ENCODE data around the gene TGM2. TPM values are rescaled to one million over a fixed set of nuclear protein-coding genes. Genes with fewer than 3 reads are reported as not detected.

The TGM2 gene
- total RNA-seq, 1 experiment from 2014 or later: 2.3 TPM

GRCh38 chr20:38178581-38178980 is 13.5 kb upstream of the TGM2 start:
- DNase-seq (ENCODE audit: extremely low read depth, low read depth): no peak

GRCh38 chr20:38178065-38178491 is 13.0 kb upstream of the TGM2 start:
- no peak for DNase-seq (ENCODE audit: extremely low read depth, low read depth)

- no peak for DNase-seq (ENCODE audit: extremely low read depth, low read depth)
Observed at GRCh38 chr20:38177201-38177600, 12.1 kb upstream of the TGM2 start.

GRCh38 chr20:38175304-38176180 is 10.5 kb upstream of the TGM2 start:
- no peak for DNase-seq (ENCODE audit: extremely low read depth, low read depth)

GRCh38 chr20:38173237-38174156 is 8.4 kb upstream of the TGM2 start:
- peak; percentile 68 for DNase-seq (ENCODE audit: extremely low read depth, low read depth)

- no peak for DNase-seq (ENCODE audit: extremely low read depth, low read depth)
Observed at GRCh38 chr20:38172408-38172807, 7.3 kb upstream of the TGM2 start.

- no peak for DNase-seq (ENCODE audit: extremely low read depth, low read depth)
Observed at GRCh38 chr20:38171675-38172043, 6.6 kb upstream of the TGM2 start.

GRCh38 chr20:38170826-38171674 is 6.0 kb upstream of the TGM2 start:
- no peak for DNase-seq (ENCODE audit: extremely low read depth, low read depth)

GRCh38 chr20:38170219-38170825 is 5.3 kb upstream of the TGM2 start:
- DNase-seq (ENCODE audit: extremely low read depth, low read depth): no peak

GRCh38 chr20:38169636-38170193 is 4.6 kb upstream of the TGM2 start:
- DNase-seq (ENCODE audit: extremely low read depth, low read depth): no peak

- no peak for DNase-seq (ENCODE audit: extremely low read depth, low read depth)
Observed at GRCh38 chr20:38168791-38169589, 3.9 kb upstream of the TGM2 start.

- peak; percentile 66 for DNase-seq (ENCODE audit: extremely low read depth, low read depth)
Observed at GRCh38 chr20:38167851-38168760, 3.0 kb upstream of the TGM2 start.

- no peak for DNase-seq (ENCODE audit: extremely low read depth, low read depth)
Observed at GRCh38 chr20:38167328-38167850, 2.3 kb upstream of the TGM2 start.

GRCh38 chr20:38166703-38167233 is 1.7 kb upstream of the TGM2 start:
- no peak for DNase-seq (ENCODE audit: extremely low read depth, low read depth)

- no peak for DNase-seq (ENCODE audit: extremely low read depth, low read depth)
Observed at GRCh38 chr20:38165966-38166702, 1.1 kb upstream of the TGM2 start.

GRCh38 chr20:38164624-38165088 is 414 bp downstream of the TGM2 start:
- no peak for DNase-seq (ENCODE audit: extremely low read depth, low read depth)

GRCh38 chr20:38164069-38164468 is 1.0 kb downstream of the TGM2 start:
- DNase-seq (ENCODE audit: extremely low read depth, low read depth): no peak
